ENCODE measurements around the gene ACTR1A. TPM values are rescaled to one million over a fixed set of nuclear protein-coding genes. Genes with fewer than 3 reads are reported as not detected.
"Not testable (repeated sequence)": the region's sequence is repeated elsewhere in the genome, so short reads cannot be mapped to it uniquely, and the experiment has no call there.

Gene ACTR1A
- total and polyA plus RNA-seq, 9 of the 15 experiments (the other 6 are each of a cell fraction or from before 2014, with no cell fraction given), result 36.3 to 77.2 (median 49.6) TPM

DNA sequence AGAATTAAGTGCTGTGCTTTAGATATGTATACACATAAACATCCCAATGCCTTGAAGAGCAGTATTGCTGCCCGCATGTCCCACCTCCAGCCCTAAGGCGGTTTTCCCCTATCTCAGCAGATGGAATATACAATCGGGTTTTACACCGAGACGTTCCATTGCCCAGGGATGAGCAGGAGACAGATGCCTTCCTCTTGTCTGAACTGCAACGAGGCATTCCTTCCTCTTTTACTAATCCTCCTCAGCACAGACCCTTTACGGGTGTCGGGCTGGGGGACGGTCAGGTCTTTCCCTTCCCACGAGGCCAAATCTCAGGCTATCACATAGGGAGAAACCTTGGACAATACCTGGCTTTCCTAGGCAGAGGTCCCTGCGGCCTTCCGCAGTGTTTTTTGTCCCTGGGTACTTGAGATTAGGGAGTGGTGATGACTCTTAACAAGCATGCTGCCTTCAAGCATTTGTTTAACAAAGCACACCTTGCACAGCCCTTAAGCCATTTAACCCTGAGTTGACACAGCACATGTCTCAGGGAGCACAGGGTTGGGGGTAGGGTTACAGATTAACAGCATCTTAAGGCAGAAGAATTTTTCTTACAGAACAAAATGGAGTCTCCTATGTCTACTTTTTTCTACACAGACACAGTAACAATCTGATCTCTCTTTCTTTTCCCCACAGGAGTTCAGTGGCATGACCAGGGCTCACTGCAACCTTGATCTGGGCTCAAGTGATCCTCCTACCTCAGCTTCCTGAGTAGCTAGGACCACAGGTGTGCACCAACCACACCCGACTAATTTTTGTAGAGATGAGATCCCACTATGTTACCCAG lies 47.6 kb downstream of the ACTR1A start (continued):
- TF ChIP-seq BACH1 (tag; IDR thresholded peaks at IDR 0.05) (peak; percentile 78; the same call in 1 of the 2 replicates), TCFL5 (CRISPR knock-in tag; conservative IDR thresholded peaks at IDR 0.05) (peak; percentile 89), ERF (CRISPR knock-in tag; IDR thresholded peaks at IDR 0.05) (peak; percentile 95), ZKSCAN3 (CRISPR knock-in tag; IDR thresholded peaks at IDR 0.05) (peak; percentile 58), ZNF583 (CRISPR knock-in tag; IDR thresholded peaks at IDR 0.05) (peak; percentile 95), ZNF445 (CRISPR knock-in tag; IDR thresholded peaks at IDR 0.05; ENCODE audit: low read depth) (peak; percentile 68; the same call in 1 of the 2 replicates), ZNF239 (CRISPR knock-in tag; IDR thresholded peaks at IDR 0.05) (peak; percentile 84), SMAD3 (CRISPR knock-in tag; conservative IDR thresholded peaks at IDR 0.05) (peak; percentile 93), NFIX (CRISPR knock-in tag; IDR thresholded peaks at IDR 0.05; ENCODE audit: low read depth) (0 out of 2 replicates have a peak, but pooled peaks have one; percentile 17), NR2C1 (tag; IDR thresholded peaks at IDR 0.05) (peak; percentile 90), ZBTB17 (CRISPR knock-in tag; IDR thresholded peaks at IDR 0.05) (peak; percentile 88), DIDO1 (tag; IDR thresholded peaks at IDR 0.05; ENCODE audit: low read depth) (peak; percentile 75; the same call in 1 of the 2 replicates)
- TF ChIP-seq, protein P1, sequence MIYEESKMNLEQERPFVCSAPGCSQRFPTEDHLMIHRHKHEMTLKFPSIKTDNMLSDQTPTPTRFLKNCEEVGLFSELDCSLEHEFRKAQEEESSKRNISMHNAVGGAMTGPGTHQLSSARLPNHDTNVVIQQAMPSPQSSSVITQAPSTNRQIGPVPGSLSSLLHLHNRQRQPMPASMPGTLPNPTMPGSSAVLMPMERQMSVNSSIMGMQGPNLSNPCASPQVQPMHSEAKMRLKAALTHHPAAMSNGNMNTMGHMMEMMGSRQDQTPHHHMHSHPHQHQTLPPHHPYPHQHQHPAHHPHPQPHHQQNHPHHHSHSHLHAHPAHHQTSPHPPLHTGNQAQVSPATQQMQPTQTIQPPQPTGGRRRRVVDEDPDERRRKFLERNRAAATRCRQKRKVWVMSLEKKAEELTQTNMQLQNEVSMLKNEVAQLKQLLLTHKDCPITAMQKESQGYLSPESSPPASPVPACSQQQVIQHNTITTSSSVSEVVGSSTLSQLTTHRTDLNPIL (CRISPR knock-in tag; IDR thresholded peaks at IDR 0.05), result peak; percentile 84
- TF ChIP-seq, protein P2, sequence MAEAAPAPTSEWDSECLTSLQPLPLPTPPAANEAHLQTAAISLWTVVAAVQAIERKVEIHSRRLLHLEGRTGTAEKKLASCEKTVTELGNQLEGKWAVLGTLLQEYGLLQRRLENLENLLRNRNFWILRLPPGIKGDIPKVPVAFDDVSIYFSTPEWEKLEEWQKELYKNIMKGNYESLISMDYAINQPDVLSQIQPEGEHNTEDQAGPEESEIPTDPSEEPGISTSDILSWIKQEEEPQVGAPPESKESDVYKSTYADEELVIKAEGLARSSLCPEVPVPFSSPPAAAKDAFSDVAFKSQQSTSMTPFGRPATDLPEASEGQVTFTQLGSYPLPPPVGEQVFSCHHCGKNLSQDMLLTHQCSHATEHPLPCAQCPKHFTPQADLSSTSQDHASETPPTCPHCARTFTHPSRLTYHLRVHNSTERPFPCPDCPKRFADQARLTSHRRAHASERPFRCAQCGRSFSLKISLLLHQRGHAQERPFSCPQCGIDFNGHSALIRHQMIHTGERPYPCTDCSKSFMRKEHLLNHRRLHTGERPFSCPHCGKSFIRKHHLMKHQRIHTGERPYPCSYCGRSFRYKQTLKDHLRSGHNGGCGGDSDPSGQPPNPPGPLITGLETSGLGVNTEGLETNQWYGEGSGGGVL (CRISPR knock-in tag; IDR thresholded peaks at IDR 0.05), result peak; percentile 94
- TF ChIP-seq, protein P3, sequence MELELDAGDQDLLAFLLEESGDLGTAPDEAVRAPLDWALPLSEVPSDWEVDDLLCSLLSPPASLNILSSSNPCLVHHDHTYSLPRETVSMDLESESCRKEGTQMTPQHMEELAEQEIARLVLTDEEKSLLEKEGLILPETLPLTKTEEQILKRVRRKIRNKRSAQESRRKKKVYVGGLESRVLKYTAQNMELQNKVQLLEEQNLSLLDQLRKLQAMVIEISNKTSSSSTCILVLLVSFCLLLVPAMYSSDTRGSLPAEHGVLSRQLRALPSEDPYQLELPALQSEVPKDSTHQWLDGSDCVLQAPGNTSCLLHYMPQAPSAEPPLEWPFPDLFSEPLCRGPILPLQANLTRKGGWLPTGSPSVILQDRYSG (tag; conservative IDR thresholded peaks at IDR 0.05; ENCODE audit: low read depth), result peak; percentile 90; the same call in 1 of the 2 replicates
- TF ChIP-seq, protein P4, sequence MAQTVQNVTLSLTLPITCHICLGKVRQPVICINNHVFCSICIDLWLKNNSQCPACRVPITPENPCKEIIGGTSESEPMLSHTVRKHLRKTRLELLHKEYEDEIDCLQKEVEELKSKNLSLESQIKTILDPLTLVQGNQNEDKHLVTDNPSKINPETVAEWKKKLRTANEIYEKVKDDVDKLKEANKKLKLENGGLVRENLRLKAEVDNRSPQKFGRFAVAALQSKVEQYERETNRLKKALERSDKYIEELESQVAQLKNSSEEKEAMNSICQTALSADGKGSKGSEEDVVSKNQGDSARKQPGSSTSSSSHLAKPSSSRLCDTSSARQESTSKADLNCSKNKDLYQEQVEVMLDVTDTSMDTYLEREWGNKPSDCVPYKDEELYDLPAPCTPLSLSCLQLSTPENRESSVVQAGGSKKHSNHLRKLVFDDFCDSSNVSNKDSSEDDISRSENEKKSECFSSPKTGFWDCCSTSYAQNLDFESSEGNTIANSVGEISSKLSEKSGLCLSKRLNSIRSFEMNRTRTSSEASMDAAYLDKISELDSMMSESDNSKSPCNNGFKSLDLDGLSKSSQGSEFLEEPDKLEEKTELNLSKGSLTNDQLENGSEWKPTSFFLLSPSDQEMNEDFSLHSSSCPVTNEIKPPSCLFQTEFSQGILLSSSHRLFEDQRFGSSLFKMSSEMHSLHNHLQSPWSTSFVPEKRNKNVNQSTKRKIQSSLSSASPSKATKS (CRISPR knock-in tag; IDR thresholded peaks at IDR 0.05), result 0 out of 2 replicates have a peak, but pooled peaks have one; percentile 54
- not testable (repeated sequence) for TF ChIP-seq NR2C1 (IDR thresholded peaks at IDR 0.05)
